Stimulated activated CD8-positive, alpha-beta memory T cell treated with anti-CD3 and anti-CD28 coated beads, Interleukin-15, amount 100 ng/mL, for 1 hour (primary cell): ENCODE results near the gene SLC6A6.

ENCODE experiments used
- DNase-seq: peaks from one replicate; pipeline ENCODE4 v3.0.0-alpha.2; 2020; ENCODE audit warnings: low read depth

Gene SLC6A6

DNA sequence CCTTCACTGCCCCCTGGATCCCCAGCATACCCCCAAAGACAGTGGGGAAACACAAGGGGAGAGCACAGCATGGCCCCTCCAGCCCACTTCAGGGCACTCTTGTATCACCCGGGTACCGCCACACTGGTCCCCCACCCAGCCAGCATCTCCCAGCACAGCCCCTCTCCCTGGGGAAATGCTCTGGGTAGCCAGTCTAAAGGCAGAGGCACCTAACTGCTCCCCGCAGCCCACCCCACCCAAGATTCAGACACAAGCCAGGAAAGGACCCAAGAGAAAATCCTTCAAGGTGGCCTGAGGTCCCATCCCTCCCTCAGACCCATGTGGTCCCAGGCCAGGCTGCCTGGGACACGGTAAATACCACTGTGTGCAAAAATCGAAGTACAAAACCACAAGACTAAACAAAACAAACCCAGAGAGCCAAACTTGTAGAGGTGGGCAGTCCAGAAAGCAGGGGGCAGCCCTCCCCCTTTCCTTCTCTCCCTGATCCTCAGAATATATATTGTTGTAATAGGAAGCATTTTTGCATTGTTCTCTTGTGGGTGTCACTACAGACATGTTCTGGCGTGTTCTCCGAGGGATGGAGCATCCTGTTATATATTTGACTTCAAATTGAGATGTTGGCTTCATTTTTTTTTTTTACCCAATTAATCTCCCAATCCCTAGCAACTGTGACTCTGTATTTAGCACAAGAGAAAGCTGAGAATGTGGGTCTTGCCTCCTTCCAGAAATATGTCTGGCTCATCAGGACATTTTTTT is 86.1 kb downstream of the SLC6A6 start:
- no peak for DNase-seq

DNA sequence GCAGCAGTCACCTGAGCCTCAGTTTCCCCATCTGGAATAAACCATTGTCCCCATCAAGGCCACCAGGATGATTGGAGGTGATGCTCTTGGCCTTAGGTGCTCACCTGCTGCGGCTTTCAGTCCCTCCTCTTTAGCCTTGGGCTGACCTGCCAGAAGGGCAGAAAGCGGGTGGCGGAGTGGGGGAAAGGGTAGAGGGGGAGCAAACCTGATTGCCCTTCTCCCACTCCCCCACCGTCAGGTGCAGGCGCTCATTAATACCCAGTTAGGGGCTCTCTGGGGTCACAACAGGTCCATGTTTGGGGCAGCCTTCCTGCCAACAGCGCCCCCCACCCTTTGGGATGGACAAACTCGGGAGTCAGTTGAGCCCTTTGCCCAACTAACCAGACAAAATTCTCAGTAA is 87.2 kb downstream of the SLC6A6 start:
- DNase-seq, result no peak

DNA sequence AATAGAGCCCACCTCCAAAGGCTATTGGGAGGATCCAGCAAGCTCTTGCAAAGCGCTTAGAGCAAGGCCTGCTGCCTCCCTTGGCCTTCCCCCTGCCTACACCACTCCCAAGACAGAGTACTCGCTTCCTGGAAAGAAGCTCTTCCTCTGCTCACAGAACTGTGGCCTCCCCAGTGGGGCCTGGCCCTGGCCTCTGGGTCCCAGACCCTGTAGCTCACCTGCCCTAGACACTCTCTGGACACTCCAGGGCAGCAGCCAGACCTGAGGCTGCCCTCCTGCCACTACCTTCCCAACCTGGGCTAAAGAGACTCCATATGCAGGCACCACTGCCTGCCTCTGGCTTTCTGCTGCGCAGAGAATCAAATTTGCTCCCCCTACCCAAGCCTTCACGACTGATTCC is 87.8 kb downstream of the SLC6A6 start:
- DNase-seq, result no peak

DNA sequence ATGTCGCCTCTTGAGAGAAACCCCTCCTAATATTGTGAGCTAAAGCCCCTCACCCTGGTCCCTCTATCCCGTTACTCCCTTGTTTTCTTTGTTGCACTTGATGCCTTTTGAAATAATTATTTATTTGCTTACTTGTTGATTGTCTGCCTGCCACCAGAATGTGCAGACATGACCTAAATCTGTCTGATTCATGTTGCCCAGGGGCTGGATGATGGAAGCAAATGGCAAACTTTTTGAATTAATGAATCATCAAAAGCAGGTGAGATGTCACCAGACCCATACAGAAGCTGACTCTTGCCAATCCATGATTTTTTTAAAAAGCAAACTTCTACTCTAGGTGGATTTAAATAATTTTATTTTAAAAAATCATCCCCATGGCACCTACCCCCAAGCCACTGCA is 88.4 kb downstream of the SLC6A6 start:
- no peak for DNase-seq

DNA sequence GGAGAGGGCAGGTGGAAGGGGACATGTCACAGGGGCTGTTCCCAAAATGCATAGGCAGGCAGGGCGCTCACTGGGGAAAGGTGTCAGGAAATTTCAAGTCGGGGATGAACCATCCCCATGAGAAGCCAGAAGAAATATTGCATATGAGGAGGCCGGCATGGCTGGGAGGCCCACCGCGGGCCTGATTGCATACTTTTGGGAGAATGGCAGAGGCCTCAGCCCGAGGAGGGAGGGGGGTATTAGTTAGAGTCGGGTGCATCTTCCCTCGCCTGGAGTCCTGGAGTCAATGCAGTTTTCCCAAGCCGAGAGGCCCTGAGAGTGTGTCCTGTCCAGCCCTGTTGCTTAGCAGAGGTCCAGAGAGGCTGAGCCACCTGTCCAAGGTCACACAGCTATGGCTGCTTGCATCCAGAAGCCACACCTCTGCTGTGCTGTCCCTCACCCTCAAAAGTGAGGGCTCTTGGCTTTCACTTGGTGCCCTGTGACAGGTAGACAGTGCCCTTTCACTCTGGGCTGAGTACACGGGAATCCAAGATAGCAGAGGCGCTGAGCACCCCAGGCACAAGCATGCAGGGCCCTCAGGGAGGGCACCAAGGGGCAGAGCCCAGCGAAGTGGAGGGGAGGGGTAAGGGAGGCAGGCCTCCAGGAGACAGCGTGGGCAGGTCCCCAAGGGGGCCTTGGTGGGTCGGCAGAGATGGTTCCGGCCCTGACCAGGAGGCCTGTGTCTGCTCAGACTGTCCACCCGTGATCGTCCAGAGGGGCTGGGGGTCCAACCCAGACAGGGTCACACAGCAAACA is 89.2 kb downstream of the SLC6A6 start:
- DNase-seq, result no peak

DNA sequence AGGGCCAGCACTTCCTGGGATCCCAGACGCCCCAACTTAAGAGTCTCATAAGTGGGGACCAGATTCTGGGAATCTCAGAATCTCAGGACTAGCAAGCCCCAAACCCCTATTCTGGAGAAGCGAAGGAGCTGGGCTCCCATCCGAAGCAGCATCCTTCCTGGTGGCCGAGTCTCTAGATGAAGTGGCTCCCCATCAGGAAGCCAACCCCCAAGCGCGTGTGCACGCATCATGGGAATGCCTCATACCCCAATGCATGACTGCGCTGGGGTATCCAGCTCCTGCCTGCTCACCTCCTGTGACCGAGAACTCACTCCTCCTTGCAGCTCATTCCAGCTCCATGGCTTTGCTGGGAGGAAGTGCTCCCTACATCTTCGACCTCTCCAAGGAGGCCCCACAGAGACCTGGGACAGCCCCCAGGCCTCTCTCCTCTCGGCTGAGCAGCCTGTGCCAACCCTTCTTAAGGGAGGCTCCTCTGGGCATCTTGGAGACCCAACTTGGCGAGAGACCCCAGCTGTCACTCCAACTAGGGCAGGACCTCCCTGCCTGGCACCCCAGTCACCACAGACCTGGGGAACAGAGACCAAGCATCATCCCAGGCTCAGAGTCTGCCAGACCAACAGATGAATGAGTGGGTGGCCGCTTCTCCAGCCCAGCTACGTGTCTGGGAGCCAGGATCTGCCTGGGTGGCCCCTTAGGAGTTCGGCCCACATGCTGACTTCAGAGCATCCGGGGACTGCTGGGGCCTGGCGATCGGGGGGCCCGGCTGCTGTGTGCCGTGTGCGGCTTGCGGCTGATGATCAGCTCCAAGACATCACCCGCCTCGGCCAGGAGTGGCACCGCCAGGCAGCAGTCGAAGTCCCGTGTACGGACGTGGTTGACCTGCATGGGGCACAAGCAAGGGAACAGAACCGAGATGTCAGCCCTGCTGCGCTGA is 90.8 kb downstream of the SLC6A6 start:
- no peak for DNase-seq

DNA sequence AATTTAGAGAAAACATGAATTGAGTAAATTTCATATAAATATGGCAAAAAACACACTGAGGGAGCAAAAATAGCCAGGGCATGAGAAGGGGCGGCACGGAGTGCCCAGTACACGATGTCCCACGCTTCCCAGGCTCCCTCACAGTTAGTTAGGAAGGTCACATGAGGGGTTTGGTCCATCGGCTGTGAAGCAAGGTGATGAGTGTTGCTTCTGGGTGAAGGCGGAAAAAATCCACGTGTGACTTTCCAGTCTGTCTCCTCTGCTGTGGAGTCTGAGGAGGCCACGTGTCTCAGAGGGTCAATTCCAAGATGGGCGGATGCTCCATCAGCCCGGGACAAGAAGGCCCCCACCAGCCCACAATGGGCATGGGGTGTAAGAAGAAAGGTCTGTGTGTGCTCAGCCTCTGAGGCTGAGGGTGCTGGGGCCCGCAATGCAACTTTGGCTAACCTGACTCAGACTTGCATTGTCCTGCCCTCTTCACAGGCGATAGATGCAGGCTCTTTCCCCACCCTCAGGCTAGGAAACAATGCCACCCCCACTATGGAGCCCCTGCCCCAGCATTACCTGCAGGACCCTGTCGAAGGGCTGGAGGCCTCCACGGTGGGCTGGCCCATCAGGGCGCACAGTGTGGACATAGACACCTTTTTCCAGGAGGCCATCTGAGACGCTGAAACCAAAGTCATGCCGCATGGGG is 92.0 kb downstream of the SLC6A6 start:
- no peak for DNase-seq

DNA sequence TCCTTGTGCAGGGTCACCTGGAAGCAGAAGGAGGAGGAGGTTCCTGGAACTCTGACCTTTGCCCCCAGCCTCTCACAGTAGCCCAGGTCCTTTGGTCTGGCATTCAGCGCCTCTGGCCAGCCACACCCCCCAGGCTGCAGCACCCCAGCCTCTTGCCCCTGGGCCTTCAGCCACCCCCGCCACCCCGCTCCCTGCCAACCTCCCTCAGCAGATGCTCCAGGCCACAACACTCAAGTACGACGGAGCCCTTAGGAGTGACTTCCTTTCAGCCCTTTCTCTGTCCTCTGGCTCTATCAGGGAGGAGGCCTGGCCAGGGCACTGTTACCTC is 92.5 kb downstream of the SLC6A6 start:
- no peak for DNase-seq

DNA sequence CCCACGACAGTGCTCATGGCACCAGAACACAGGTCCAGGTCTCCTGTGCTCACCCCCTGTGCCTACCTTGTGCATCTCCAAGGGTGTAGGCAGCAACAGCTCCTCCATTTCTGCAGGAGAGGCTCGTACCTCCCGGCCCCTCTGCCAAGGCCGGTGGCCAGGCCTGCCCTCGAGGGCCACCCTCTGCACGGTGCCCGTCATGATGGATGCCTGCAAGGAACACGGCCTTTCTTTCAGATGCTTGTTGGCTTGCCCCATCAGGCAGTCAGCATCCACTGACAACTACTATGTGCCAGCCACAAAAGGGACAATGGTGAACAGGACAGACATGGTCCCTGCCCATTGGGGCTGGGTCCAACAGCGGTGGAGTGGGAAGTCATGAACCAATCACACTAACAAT is 93.9 kb downstream of the SLC6A6 start:
- DNase-seq, result no peak

DNA sequence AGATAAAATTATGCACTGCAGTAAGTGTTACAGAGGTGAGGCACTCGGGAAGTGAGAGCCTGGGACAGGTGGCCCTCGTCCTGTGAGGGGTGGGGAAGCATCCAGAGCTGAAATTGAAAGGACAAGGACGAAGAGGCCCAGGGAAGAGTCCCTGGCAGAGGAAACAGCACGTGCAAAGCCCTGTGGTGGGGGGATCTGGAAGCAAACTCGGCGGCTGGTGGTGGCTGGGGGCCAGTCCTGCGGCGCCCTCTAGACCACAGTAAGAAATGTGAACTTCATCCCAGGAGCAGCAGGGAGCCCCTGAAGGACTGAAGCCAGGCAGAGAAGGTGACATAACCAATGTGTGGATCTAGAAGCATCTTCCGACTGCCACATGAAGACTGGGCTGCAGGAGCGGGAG is 94.9 kb downstream of the SLC6A6 start:
- no peak for DNase-seq

DNA sequence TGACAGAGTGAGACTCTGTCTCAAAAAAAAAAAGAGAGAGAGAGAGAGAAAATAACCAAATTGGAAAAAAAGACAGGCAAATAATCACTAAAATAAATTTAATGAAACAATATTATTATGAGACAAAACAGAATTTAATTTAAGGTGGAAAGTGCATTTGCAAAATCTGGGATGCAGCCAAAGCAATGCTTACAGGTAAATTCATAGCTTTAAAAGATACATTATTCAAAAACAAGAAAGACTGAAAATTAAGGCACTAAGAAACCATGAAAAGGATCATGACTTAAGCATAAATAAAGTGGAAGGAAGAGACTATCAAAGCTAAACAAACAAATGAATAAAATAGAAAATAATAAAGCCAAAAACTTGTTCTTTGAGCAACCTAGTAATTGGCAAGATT is 100.1 kb downstream of the SLC6A6 start:
- no peak for DNase-seq

DNA sequence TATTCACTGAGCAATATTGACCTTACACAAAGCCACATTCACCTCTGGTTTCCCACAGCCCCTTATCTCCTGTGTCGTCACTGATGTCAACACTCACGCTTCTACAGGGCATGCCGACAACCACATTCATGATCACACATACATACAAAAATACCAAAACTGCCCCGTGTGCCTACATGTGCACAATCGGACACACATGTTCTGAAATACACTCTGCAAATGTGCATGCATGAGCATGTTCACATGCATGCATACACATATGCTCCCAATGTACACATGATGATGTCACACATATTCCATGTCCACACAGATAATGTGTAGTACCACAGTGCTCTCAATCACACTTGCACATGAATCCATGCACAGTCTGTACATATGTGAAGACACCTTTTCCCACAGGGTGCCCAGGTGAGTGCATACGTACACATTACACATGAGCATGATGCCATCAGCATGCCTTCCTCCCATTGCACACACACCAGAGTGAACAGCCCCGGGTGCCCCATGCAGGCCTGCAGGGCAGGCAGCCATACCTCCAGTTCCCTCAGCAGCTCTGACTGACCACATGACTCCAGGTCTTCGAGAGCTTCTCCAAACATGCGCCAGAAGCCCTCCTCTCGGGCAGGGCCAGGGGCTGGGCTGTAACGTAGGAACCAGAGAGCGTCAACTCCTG is 100.8 kb downstream of the SLC6A6 start:
- no peak for DNase-seq

DNA sequence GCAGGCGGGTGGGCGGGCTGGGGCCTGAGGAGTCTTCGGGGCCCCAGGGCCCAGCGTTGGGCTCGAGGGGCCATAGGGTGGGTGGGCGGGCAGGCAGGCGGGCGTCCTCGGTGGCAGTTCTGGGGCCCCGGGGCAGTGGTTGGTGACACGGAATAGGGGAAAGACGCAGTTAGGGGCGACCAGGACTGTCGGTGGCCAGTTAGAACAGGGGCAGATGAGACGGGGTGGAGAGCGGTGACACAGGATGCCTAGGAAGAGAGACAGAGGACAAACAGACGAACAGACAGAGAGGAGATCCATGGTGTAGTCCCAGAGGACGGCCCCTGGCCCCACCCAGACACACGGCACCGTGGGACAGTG is 101.3 kb downstream of the SLC6A6 start:
- DNase-seq, result no peak

DNA sequence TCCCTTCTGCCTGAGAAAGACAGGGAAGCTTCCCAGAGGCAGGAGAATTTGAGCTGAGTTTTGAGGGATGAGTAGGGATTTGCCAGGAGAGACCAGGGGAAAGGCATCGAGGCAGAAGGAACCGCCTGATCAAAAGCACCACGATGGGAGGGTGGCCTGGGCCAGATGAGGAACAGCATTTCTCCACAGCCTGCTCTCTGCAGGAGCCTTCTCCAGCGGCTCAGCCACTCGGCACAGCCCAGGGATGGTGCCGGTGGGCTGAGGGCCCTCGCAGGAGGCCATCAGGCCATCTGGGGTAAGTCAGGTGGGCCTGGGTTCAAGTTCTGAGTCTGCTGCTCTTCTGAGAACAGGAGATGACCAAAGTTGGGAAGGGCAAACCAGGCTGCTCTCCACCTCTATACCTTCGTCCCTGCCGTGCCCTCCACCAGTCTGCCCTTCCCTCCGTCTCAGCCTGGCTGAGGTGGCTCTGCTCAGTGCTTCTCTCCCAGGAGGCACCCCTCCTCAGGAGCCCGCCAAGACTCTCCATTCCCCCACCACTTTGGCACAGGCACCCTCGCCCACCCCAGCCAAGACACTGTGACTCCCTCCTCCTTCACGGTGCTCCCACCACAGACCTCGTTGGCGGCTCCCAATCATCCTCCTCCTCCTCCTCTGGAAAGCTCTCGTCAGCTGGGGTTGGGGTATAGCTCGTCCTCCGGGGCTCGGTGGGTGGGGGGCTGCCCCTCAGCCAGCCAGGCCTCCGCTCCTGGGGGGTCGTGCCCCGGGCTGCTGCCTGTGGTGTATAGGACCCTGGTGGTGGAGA is 102.8 kb downstream of the SLC6A6 start:
- no peak for DNase-seq

DNA sequence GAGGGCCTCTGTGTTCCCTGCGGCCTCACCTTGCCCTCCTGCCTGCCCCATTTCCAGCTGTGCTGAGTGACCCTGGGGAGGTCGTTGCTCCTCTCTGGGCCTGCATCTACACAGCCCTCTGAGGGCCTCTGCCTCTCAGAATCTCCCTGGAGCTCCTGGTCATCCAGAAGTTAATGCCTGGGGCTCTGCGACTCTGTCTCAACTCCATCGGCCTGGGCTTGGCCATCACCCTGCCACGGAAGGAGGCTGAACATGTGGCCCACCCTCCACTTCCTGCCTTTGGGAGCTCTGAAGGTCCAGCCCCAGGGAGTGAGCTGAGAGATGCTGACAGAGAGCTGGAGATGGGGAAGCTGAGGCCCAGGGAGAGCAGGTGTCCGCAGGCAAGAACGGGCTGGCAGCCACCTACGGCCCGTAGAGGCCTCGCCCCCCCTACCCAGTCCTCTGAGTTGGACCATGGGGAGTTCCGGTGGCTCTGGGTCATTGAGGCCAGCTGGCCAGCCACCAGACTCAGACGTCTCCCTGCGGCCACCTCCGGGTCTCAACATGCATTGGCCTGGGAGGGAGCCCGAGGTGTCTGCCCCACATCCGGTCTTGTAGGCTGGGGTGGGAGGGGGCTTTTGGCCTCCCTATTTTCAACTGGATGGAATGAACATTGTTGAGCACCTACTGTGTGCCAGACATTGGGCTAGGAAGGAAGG is 103.5 kb downstream of the SLC6A6 start:
- DNase-seq, result no peak

DNA sequence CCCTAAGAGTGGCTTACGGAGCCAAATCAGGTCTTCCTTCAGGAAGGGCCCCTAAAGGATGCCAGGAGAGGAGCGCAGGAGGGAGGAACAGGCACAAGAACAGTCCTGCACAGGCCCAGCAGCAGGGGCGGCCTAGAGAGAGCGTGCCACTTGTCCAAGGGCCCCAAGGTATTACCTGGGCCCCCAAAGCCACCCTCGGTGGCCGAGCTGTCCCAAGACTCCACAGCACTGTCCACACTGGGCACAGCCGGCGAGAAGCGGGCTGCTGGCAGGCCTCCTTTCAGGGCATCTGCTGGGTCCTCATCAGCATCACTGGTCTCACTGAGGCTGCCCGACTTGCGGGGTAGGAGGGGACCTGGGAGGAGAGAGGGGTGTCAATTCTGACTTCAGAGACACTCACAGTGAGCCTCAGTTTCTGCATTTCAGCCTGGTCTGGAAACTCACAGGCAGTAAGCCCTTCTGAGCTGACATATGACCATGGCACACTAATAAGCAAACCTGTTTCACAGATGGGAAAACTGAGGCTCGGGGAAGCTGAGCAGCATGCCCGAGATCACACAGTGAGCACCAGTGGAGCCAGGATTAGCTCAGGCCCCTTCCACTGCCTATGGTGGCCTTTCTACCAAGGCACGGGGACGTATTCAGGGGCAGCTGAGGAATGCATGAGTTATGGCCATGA is 104.4 kb downstream of the SLC6A6 start:
- DNase-seq, result no peak

DNA sequence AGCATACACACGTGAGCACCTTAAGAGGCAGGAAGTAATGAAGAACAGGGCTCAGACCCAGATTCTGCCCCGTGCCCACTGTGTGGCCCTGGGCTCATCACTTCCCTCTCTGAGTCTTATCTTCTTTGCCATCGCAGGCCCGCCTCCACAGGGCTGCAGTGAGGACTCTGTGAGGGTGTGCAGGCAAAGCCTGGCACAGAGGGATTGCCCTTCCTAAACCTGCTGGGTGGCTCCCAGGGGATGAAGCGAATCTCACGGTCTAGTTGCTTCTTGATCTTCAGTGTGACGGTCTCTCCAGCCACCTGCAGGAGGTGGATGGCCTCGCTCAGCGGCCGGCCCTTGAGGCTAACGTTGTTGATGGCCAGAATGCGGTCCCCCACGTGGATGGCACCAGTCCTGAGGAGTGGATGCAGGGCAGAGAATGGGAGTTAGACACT is 104.9 kb downstream of the SLC6A6 start:
- no peak for DNase-seq

DNA sequence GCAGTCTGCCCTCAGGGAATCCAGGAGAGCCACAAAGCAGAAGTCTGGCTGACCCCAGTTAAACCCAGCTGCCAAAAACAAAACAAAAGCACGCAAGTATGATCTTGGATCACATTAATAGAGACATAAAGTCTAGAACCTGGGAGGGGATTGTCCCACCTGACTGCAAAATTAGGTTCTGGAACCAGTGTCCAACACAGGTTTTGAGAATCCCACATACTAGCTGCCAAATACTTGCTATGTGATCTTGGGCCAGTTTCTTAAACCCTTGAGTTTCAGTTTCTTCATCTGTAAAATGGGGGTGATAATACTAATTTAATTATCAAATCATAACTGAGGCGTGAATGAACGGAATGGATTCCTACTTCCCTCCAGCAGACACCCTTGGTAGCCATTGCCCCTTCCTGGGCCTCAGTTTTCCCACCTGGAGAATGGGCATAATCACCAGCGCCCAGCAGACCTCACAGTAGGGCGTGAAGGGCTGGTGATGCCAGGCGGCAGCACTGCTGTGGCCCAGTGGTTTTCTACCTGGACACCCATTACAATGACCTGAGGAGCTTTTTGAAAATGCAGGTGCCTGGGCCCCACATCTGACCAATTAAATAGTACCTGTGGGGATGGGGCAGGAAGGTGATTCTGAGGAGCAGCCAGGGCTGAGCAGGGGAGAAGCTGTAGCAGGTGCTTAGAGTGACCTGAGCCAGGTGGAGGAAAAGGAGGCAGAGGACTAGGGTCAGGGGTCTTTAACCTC is 105.5 kb downstream of the SLC6A6 start:
- no peak for DNase-seq

DNA sequence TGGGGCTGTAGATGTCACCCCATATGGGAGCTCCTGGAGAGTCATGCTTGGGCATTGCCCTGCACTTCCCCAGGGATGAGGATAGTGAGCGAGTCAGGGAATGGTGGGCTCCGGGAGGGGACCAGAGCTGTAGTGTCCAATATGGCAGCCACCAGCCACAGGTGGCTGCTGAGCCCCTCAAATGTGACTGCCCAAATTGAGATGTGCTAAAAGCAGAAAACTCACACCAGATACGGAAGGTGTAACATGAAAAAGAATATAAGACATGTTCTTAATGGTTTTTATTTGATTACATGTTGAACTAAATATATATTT is 106.1 kb downstream of the SLC6A6 start:
- no peak for DNase-seq
